HG02970 (cell line): ENCODE data around the gene CNOT8.

Experiments used
- ATAC-seq: cut with Tn5 transposase; IDR thresholded peaks from one replicate; pipeline ENCODE4 v1.9.1; 2021; ENCODE audit warnings: mild to moderate bottlenecking, moderate library complexity, moderate number of reproducible peaks; ENCODE audit not compliant: unreplicated experiment, low FRiP score

CNOT8 gene

DNA sequence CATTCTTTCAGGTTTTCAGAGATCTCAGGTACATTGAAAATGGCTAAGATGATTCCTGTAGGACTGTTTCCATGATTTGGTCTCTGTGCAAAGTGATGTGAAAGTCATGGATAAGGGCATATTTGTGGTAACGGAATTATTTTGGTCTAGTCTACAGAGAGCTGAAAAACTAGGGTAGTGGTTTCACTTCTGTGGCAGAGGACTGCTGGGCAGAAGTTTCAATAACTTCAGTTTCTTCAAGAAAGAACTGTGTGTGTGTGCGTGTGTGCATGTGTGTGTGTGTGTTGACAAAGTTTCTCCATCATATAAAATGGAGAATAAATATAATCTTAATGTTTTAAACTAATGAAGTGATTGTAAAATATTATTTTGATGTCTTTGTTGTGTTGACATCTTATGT is 4.3 kb downstream of the CNOT8 start:
- ATAC-seq = no peak

DNA sequence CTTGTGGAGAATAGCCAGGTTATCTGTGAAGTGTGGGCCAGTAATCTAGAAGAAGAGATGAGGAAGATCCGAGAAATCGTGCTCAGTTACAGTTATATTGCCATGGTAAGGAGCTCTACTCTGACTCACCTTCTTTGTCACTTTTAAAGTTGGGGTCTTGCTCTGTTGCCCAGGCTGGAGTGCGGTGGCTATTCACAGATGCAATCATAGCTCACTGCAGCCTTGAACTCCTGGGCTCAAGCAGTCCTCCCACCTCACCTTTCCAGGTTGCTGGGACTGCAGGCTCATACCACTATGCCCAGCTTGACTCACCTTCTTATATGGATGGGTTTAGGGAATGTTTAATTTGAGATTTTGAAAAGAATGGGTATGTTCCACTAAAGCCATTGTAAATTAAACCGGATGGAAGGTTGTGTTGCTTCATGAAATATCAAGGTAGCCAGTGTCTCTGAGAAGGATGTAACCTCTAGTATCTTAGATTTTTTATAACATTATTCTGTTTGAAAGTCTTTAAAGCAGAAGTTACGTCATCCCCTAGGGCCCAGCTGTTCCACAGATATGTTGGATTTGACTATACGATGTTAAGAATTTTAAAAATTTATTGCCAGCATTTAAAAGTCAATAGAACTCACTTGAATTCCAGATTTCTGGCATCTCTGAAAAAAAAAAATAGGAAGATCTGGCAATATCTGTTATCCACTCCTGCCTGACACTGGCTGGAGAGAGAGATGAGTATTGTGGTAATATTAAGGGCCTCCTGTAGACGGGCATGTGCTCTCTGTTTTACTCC is 5.1 kb downstream of the CNOT8 start:
- no peak for ATAC-seq

DNA sequence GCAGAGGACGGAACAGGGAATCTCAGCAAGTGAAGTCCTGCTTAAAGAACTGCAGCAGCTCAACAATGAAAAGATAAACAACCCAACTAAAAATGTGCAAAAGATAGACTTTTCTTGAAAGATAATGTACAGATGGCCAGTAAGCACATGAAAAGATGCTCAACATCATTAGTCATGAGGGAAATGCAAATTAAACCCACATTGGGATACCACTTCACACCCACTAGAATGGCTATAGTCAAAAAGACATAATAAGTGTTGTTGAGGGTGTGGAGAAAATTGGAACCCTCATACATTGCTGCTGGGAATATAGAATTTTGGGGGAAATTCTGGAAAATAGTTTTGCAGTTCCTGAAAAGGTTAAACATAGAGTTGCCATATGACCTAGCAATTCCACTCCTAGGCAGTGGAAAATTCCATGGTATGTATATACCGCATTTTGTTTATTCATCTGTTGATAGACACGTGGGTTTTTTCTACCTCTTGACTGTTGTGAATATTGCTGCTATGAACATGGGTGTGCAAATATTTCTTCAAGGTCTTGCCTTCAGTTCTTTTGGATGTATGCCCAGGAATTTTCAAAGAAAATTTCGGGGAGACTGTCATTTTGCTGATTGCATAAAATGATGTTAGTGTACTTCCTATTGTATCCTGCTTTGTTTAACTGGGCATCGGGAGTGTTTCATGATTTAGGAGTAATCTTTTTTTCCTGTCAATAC is 7.2 kb downstream of the CNOT8 start:
- no peak for ATAC-seq

DNA sequence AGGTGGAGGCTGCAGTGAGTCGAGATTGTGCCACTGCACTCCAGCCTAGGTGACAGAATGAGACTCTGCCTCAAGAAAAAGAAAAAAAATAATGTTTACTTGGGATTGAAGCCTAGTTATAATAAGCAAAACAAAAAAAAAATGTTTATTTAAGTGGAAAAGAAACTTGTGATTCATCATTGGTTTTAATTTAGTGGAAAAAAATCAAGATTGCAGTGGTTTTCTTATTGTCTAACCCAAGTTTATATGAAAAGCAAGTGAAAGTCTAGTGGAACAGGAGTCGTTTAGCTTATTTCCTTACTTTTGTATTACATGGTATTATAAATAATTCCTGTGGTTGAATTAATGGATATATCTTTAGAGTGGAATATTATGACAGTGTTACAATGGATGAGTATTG is 8.4 kb downstream of the CNOT8 start:
- no peak for ATAC-seq

DNA sequence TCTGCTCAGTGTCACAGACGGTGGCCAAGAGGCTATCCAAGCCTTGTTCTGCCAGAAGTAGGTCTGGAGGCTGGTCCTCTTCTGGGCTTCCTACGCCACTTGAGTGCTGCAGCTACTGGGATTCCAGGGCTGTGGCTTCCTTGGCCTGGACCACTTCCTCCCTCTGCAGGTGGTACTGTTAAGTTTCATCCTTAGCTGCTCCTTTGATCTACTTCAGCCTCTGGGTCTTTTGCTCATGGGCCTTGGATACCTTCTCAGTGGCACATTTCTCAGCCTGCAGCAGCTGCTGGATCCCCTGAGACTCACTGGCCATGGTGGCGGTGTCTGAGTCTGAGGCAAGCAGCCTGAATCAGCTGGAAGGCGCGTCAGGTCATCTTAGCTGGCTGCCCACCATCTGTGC is 10.3 kb downstream of the CNOT8 start:
- ATAC-seq = no peak

DNA sequence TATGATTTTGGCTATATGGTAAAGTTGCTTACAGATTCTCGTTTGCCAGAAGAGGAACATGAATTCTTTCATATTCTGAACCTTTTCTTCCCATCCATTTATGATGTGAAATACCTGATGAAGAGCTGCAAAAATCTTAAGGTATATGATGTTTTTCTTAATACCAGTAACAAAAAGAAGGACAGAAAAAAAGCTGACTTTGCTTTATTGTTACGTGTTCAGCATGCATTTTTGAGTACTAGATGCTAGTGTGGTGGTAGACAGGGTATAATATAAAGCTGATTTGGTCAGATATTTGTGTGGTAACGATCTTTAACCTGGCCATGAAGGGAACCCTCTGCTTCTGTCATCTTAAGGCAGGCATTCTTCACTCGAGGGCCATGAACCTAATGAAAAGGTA is 13.3 kb downstream of the CNOT8 start:
- ATAC-seq = no peak

DNA sequence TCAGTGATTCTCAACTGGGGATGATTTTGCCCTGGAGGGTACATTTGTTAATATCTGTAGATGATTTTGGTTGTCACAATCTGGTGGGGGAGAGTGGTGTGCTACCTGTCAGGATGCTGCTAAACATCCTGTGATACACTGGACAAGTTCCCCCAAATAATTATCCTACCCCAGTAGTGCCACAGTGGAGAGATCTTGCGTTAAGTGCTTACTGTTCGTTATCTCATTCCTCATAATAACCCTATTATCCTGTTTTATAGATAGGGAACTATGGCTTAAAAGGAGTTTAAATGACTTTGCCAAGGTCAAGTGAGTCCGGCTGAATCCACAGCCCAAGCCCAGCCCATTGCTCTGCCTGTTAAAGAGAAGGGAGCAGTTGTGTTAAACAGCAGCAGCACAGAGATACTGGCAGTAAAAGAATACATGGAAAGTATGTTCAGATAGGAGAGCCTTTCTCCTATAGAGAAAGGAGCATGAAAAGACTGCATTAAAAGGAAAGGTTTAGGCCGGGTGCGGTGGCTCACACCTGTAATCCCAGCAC is 15.4 kb downstream of the CNOT8 start:
- ATAC-seq = no peak

DNA sequence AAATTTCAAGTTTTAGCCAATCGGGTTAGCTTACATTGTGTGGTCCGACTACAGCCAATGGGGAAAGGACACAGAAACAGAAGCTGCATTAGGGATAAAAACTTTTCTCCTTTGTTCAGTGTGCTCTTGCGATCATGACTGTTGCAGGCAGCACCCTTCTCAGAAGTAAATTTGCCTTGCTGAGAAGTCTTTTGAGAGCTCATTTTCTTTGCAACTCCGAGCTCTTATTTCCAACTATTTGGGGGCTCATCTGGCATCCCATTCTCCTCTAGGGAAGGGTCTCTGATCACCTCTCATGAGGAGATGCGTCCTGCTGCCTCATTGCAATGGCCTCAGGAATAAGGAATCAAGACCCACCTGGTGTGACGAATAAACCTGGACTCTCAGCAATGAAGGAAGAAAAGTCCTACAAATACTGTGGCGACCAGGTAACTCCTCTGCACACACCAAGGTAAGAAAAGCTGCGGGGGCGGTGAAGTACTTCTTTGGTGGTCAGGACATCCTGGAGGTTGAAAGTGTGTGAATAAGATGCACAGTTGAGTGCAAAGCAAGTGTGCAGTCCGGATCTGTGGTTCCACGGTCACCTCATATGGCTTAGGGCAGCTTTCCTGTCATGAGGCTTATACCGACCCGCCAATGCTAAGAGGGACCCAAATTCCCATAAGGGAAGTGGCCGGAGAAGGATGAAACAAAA is 20.4 kb downstream of the CNOT8 start:
- no peak for ATAC-seq

DNA sequence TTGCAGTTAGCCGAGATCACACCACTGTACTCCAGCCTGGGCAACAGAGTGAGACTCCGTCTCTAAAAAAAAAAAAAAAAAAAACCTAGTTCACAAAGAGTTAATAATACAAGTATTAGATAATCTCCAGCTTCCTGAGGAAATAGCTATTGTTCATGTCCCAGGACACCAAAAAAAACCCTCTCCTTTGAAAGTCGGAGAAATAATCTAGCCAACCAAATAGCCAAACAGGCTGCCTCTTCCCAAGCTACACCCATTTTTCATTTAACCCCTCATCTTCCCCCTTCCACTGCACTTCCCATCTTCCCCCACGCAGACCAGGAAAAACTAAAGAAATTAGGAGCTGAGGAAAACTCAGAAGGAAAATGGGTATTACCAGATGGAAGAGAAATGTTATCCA is 23.6 kb downstream of the CNOT8 start:
- ATAC-seq = no peak

DNA sequence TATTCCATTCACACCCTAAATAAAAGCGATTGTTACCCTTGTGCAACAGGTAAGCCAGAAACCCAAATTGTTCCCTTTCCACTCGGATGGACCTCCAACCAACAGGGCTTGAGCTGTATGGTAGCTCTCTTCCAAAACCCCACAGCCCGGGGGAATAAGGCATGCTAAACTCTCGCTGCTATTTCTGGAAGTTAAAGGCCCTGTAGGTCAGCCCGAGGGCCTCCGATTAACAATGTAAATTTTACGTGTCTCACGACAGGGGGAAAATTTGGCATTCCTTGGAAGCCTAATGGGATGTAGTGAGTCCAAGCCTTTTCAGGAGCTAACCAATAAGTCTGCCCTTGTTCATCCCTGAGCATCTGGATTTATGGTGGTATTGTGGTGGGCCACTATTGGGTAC is 26.0 kb downstream of the CNOT8 start:
- no peak for ATAC-seq

DNA sequence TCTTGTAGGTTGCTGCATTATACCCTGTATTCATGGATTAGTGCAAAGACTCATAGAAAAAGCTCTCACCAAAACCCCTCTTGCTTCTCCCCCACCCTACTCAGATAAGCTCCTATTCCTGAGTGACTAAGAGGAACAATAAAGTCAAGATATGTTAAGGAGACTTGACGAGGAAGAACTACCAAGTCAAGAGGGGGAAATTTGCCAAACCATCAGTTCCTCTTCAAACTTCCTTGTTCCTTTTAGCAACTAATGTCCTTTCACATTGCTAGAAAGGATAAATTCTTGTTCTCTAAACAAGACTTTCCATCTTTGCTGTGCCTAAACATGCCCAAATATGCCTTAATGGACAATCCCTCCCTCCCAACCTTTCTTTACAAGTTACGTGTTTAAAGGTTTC is 27.0 kb downstream of the CNOT8 start:
- ATAC-seq = no peak

DNA sequence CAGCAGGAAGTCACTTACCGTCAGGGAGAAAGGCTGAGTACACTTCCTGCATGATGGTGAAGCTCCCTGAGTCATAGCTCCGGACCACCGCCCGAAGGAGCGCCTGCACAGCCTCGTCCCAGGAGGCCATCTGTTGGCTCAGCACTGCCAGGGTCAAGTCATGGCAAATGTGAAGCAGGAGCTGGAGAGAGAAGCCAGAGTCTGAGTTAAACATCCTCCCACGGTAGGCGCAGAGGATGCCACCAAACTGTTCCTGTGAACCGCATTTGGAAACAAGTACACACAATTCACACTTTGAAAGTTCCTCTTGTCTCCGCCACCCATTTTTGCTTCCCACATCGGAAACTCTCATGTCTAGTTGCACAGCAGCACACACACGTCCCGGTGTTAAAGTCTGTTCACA is 33.9 kb downstream of the CNOT8 start:
- no peak for ATAC-seq

DNA sequence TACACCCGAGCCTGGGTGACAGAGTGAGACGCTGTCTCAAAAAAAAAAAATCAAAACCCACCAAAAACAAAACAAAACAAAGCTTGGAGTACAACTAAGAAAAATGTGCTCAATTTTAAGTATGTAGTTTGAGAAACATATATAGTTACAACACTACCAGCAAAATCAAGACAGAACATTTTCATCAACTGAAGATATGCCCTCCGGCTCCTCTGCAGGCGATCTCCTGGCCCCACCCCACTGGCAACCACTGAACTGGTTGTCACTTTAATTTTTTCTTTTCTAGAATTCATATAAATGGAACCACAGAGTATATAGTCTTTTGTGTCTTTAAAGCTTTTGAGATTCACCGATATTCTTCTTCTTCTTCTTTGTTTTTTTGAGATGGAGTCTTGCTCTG is 35.0 kb downstream of the CNOT8 start:
- ATAC-seq = no peak

DNA sequence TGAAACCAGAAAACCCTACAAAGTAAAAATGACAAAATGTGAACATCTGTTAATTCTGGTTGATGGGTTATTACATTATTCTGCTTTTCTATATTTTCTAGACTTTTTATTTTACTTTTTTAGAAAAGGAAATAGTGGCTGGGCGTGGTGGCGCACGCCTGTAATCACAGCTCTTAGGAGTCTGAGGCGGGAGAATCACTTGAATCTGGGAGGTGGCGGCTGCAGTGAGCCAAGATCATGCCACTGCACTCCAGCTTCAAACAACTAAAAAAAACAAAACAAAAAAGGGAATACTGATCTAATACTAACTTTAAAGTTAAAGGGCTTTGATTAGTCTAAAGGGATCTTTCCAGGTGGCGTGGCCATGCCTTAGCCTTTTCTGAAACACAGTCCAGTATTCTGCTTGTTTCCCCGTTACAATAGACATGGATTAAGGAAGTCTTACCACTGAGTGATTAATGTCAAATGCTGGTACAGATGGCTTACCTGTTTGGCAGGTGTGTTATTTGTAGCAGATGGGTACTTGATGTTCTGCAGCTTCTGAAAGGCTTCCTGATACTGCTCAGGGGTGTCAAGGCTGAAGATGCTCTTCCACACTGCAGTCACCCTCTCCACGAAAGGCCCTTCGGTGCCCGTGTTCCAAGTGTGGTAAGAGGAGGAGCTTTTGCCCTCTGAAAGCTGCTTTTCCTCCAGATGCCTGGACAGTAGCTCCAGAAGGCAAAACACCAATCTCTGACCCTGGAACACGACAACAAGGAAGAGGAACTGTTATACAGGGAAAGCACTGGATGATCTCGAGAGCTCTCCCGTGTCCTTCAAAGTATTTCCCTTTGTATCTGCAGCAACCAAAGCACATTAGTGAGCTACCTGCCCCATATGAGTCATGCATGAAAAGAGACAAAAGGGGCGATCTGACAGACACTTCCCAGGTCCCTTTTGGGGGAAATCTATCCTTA is 37.5 kb downstream of the CNOT8 start:
- ATAC-seq = no peak

DNA sequence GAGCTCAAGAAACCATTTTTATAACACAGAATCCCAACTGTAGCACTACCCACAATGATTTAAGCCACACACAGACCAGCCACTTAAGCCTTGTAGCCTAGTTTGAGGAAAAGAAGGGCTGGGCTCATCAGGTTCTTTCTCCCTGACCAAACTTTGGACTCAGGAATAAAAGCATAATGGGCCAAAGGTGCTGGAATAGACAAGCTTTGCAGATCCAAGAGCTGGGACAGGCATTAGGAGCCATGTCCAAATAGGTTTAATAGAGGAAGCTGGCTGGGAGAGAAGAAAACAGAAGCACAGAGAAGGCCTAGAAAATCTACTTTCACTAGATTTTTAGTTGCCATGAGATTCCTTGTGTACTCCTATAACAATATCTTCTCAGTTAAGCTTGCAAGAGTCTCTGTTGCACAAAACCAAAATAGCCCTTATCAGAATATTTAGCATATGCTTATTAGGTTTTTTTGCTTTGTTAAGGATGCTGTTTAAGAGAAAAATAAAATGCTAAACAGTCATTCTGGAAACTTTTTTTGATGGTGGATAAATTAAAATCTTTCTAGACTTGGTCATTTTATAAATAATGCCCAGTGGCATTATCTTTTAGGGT is 38.2 kb downstream of the CNOT8 start:
- no peak for ATAC-seq

DNA sequence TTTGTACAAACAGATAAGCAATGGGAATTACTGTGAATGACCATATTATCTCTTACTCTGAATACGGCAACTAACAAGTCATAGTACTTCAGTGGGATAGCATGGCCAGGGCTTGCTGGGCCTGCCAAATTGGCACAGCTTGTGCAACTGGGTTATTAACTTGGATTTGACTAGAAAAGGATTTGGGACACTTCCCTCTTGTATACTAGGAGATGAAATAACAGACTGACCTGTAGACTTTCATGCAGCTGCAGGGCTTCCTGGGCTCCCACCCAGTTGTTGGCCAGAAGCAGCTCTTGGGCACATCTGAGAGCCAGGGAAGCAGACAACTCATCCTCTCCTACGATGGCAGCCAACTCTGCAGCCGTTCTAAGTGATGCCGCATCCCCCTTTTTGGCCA is 39.8 kb downstream of the CNOT8 start:
- ATAC-seq = no peak

DNA sequence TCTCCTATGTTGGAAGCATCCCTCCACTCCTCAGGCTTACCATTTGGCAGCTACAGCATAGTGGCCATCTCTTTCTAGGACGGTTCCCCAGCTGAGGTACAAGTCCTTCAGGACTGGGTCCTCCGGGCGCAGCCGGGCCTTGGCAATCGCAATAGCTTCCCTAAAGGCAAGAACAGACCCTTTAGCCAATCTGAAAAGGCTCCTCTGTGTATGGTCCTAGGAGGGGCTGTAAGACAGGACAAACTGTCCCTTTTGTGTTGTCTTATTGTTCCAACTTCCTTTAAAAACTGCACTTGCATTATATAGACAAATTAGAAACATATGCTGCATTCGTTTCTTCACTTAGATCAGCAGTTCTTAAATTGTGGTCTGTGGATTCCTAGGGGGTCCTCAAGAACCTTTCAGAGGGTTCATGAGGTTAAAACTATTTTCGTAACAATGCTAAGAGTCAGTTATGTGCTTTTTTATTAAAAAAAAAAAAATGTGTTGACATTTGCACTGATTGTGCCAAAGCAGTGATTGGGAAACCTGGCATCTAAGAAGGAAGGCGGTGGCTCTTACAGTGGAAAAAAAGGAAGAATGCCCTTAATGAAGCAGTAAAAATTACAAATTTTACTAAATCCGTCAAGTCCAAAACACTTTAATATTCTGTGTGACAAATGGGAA is 40.9 kb downstream of the CNOT8 start:
- ATAC-seq = no peak

DNA sequence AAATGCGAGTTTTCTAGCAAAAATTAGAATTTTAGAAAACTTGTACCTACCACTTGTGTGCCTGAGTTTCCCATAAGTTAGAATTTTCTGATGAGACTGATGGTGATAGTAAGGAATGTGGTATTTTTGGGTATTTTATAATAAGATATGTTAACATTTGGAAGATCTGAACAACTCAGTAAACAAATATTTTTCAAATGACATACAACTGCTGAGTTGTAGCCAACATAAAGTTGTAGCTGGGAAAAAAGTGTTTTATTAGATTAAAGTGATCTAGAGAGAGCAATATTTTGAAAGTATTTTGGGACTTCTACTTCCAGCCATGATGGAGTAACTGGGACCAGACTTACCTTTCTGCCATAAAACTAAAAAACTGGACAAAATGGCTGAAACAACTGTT is 41.6 kb downstream of the CNOT8 start:
- ATAC-seq = no peak

DNA sequence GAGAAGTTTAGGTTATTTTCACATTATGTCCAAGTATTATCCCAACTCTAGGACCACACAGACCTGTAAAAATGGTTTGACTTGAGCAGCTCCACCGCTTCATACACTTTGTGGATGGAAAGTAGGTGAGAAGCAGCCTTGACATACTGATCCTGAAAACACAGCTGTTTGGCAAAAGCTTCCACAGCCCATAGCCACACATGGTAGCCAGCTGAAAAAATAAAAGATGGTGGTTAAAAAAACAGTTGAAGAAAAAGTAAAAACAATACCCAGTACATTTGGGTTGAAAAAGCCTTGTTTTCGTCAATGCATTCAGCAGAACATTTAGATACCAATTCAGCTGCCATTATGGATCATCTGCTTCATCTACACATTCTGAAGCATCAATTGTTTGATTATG is 42.8 kb downstream of the CNOT8 start:
- no peak for ATAC-seq
